ENCODE measurements around the gene OR5M8. TPM values are rescaled to one million over a fixed set of nuclear protein-coding genes. Genes with fewer than 3 reads are reported as not detected.

Gene OR5M8
- total RNA-seq (not detected), polyA plus RNA-seq (not detected), total RNA-seq (not detected)

GRCh38 chr11:56491270-56491669, at the start of gene OR5M8:
Gene OR5M8, minus strand, starts transcription at chr11:56491370. Its CDS starts 0 bp downstream, at chr11:56491370.
- Mint-ChIP-seq H3K27me3 (no peaks in the 10 kb centered on the region), H3K36me3 (no peaks in the 10 kb centered on the region), H3K27ac (no peak within 1 kb of the TSS), H3K4me1 (no peaks in the 10 kb centered on the region), H3K9me3 (peaks cover 1 to 17% (median 8%) of the 10 kb centered on the region in 11 donors), H3K4me3 (no peak within 1 kb of the TSS)
- Histone ChIP-seq H3K27ac (ENCODE audit: low read depth, low read length) (no peak within 1 kb of the TSS), H3K9me3 (ENCODE audit: control insufficient read depth in 2 of 3, low read length in 3 of 3) (peaks cover 0 to under 1% (median 0%) of the 10 kb centered on the region in 3 experiments), H3K36me3 (ENCODE audit: control insufficient read depth in 2 of 3, insufficient read depth in 3 of 3, low read length in 3 of 3) (no peaks in the 10 kb centered on the region), H3K27me3 (ENCODE audit: control insufficient read depth in 2 of 2, insufficient read depth in 2 of 2, low read length in 2 of 2) (no peaks in the 10 kb centered on the region), H3K4me3 (ENCODE audit: low read length) (no peak within 1 kb of the TSS), H3K4me1 (ENCODE audit: control insufficient read depth in 2 of 2, insufficient read depth in 2 of 2, low read length in 2 of 2) (no peaks in the 10 kb centered on the region)
- intact Hi-C loops (cut with micrococcal nuclease) = no loop called here
- CTCF ChIA-PET = no interaction called here
- POLR2A ChIA-PET = no interaction called here
- ATAC-seq (no peak), DNase-seq (no peak)

GRCh38 chr11:56533054-56533740, 42.0 kb upstream of the OR5M8 start:
- intact Hi-C loops (cut with micrococcal nuclease) = no loop called here
- no peak for ATAC-seq
- peaks cover 0 to 3% (median 0%) of the 10 kb centered on the region in 3 experiments for H3K9me3 ChIP-seq (ENCODE audit: control insufficient read depth in 2 of 3, low read length in 3 of 3)
- no peak overlapping the region for H3K27ac ChIP-seq (ENCODE audit: low read depth, low read length)
- POLR2A ChIA-PET = no interaction called here
- DNase-seq = no peak
- CTCF ChIA-PET = no interaction called here
- H3K4me1 ChIP-seq (ENCODE audit: control insufficient read depth in 2 of 2, insufficient read depth in 2 of 2, low read length in 2 of 2) = no peaks in the 10 kb centered on the region
- no peak overlapping the region for H3K4me3 ChIP-seq (ENCODE audit: low read length)
- Mint-ChIP-seq H3K4me3 (no peak overlapping the region), H3K4me1 (no peaks in the 10 kb centered on the region), H3K27ac (no peak overlapping the region), H3K27me3 (no peaks in the 10 kb centered on the region), H3K9me3 (peaks cover 0 to 22% (median 4%) of the 10 kb centered on the region in 11 donors), H3K36me3 (no peaks in the 10 kb centered on the region)
- no peaks in the 10 kb centered on the region for H3K27me3 ChIP-seq (ENCODE audit: control insufficient read depth in 2 of 2, insufficient read depth in 2 of 2, low read length in 2 of 2)
- no peaks in the 10 kb centered on the region for H3K36me3 ChIP-seq (ENCODE audit: control insufficient read depth in 2 of 3, insufficient read depth in 3 of 3, low read length in 3 of 3)

- Mint-ChIP-seq H3K27ac (no peak overlapping the region), H3K36me3 (no peaks in the 10 kb centered on the region), H3K4me1 (no peaks in the 10 kb centered on the region), H3K9me3 (peaks cover 0 to 24% (median 3%) of the 10 kb centered on the region in 11 donors), H3K27me3 (no peaks in the 10 kb centered on the region), H3K4me3 (no peak overlapping the region)
- no peaks in the 10 kb centered on the region for H3K4me1 ChIP-seq (ENCODE audit: control insufficient read depth in 2 of 2, insufficient read depth in 2 of 2, low read length in 2 of 2)
- ChIA-PET CTCF (no interaction called here), POLR2A (no interaction called here)
- no peak overlapping the region for H3K27ac ChIP-seq (ENCODE audit: low read depth, low read length)
- no peaks in the 10 kb centered on the region for H3K27me3 ChIP-seq (ENCODE audit: control insufficient read depth in 2 of 2, insufficient read depth in 2 of 2, low read length in 2 of 2)
- ATAC-seq = no peak
- H3K4me3 ChIP-seq (ENCODE audit: low read length) = no peak overlapping the region
- intact Hi-C loops (cut with micrococcal nuclease) = no loop called here
- peaks cover 0 to 3% (median 0%) of the 10 kb centered on the region in 3 experiments for H3K9me3 ChIP-seq (ENCODE audit: control insufficient read depth in 2 of 3, low read length in 3 of 3)
- no peak for DNase-seq
- H3K36me3 ChIP-seq (ENCODE audit: control insufficient read depth in 2 of 3, insufficient read depth in 3 of 3, low read length in 3 of 3) = no peaks in the 10 kb centered on the region
Measured at GRCh38 chr11:56531856-56532255, 40.7 kb upstream of the OR5M8 start.

GRCh38 chr11:56522008-56522407, 30.8 kb upstream of the OR5M8 start:
- Mint-ChIP-seq H3K27ac (no peak overlapping the region), H3K4me3 (no peak overlapping the region), H3K36me3 (peaks cover 0 to 5% (median 0%) of the 10 kb centered on the region in 5 donors), H3K4me1 (no peaks in the 10 kb centered on the region), H3K9me3 (peaks cover 0 to 24% (median 6%) of the 10 kb centered on the region in 11 donors), H3K27me3 (no peaks in the 10 kb centered on the region)
- ChIA-PET CTCF (no interaction called here), POLR2A (no interaction called here)
- H3K36me3 ChIP-seq (ENCODE audit: control insufficient read depth in 2 of 3, insufficient read depth in 3 of 3, low read length in 3 of 3) = no peaks in the 10 kb centered on the region
- no peak for DNase-seq
- no peaks in the 10 kb centered on the region for H3K4me1 ChIP-seq (ENCODE audit: control insufficient read depth in 2 of 2, insufficient read depth in 2 of 2, low read length in 2 of 2)
- no peak overlapping the region for H3K27ac ChIP-seq (ENCODE audit: low read depth, low read length)
- no peaks in the 10 kb centered on the region for H3K27me3 ChIP-seq (ENCODE audit: control insufficient read depth in 2 of 2, insufficient read depth in 2 of 2, low read length in 2 of 2)
- intact Hi-C loops (cut with micrococcal nuclease) = no loop called here
- H3K4me3 ChIP-seq (ENCODE audit: low read length) = no peak overlapping the region
- H3K9me3 ChIP-seq (ENCODE audit: control insufficient read depth in 2 of 3, low read length in 3 of 3) = no peaks in the 10 kb centered on the region
- no peak for ATAC-seq

GRCh38 chr11:56513280-56513679, 22.1 kb upstream of the OR5M8 start:
- H3K36me3 Mint-ChIP-seq = no peaks in the 10 kb centered on the region
- H3K9me3 Mint-ChIP-seq = peaks cover 0 to 21% (median 6%) of the 10 kb centered on the region in 11 donors
- intact Hi-C loops (cut with micrococcal nuclease) = no loop called here
- H3K27me3 Mint-ChIP-seq = no peaks in the 10 kb centered on the region
- POLR2A ChIA-PET = no interaction called here
- no peak overlapping the region for H3K4me3 Mint-ChIP-seq
- H3K36me3 ChIP-seq (ENCODE audit: control insufficient read depth in 2 of 3, insufficient read depth in 3 of 3, low read length in 3 of 3) = no peaks in the 10 kb centered on the region
- no peak overlapping the region for H3K27ac Mint-ChIP-seq
- H3K27ac ChIP-seq (ENCODE audit: low read depth, low read length) = no peak overlapping the region
- CTCF ChIA-PET = no interaction called here
- ATAC-seq = no peak
- no peak for DNase-seq
- H3K4me1 ChIP-seq (ENCODE audit: control insufficient read depth in 2 of 2, insufficient read depth in 2 of 2, low read length in 2 of 2) = no peaks in the 10 kb centered on the region
- H3K4me3 ChIP-seq (ENCODE audit: low read length) = no peak overlapping the region
- no peaks in the 10 kb centered on the region for H3K9me3 ChIP-seq (ENCODE audit: control insufficient read depth in 2 of 3, low read length in 3 of 3)
- H3K4me1 Mint-ChIP-seq = no peaks in the 10 kb centered on the region
- no peaks in the 10 kb centered on the region for H3K27me3 ChIP-seq (ENCODE audit: control insufficient read depth in 2 of 2, insufficient read depth in 2 of 2, low read length in 2 of 2)

GRCh38 chr11:56509439-56509838, 18.3 kb upstream of the OR5M8 start:
- no peaks in the 10 kb centered on the region for H3K4me1 ChIP-seq (ENCODE audit: control insufficient read depth in 2 of 2, insufficient read depth in 2 of 2, low read length in 2 of 2)
- Mint-ChIP-seq H3K27me3 (no peaks in the 10 kb centered on the region), H3K9me3 (peaks cover 0 to 22% (median 6%) of the 10 kb centered on the region in 11 donors), H3K27ac (no peak overlapping the region), H3K36me3 (no peaks in the 10 kb centered on the region), H3K4me3 (no peak overlapping the region), H3K4me1 (no peaks in the 10 kb centered on the region)
- H3K4me3 ChIP-seq (ENCODE audit: low read length) = no peak overlapping the region
- no peaks in the 10 kb centered on the region for H3K27me3 ChIP-seq (ENCODE audit: control insufficient read depth in 2 of 2, insufficient read depth in 2 of 2, low read length in 2 of 2)
- H3K9me3 ChIP-seq (ENCODE audit: control insufficient read depth in 2 of 3, low read length in 3 of 3) = no peaks in the 10 kb centered on the region
- ATAC-seq (no peak), DNase-seq (no peak)
- H3K36me3 ChIP-seq (ENCODE audit: control insufficient read depth in 2 of 3, insufficient read depth in 3 of 3, low read length in 3 of 3) = no peaks in the 10 kb centered on the region
- CTCF ChIA-PET = no interaction called here
- POLR2A ChIA-PET = no interaction called here
- intact Hi-C loops (cut with micrococcal nuclease) = no loop called here
- H3K27ac ChIP-seq (ENCODE audit: low read depth, low read length) = no peak overlapping the region

- peaks cover 0 to 4% (median 0%) of the 10 kb centered on the region in 3 experiments for H3K9me3 ChIP-seq (ENCODE audit: control insufficient read depth in 2 of 3, low read length in 3 of 3)
- Mint-ChIP-seq H3K36me3 (no peaks in the 10 kb centered on the region), H3K9me3 (peaks cover 4 to 26% (median 7%) of the 10 kb centered on the region in 11 donors), H3K27ac (no peak overlapping the region), H3K4me1 (no peaks in the 10 kb centered on the region), H3K4me3 (no peak overlapping the region), H3K27me3 (no peaks in the 10 kb centered on the region)
- ATAC-seq (no peak), DNase-seq (no peak)
- intact Hi-C loops (cut with micrococcal nuclease) = no loop called here
- H3K4me3 ChIP-seq (ENCODE audit: low read length) = no peak overlapping the region
- H3K27ac ChIP-seq (ENCODE audit: low read depth, low read length) = no peak overlapping the region
- H3K4me1 ChIP-seq (ENCODE audit: control insufficient read depth in 2 of 2, insufficient read depth in 2 of 2, low read length in 2 of 2) = no peaks in the 10 kb centered on the region
- POLR2A ChIA-PET = no interaction called here
- no peaks in the 10 kb centered on the region for H3K27me3 ChIP-seq (ENCODE audit: control insufficient read depth in 2 of 2, insufficient read depth in 2 of 2, low read length in 2 of 2)
- CTCF ChIA-PET = no interaction called here
- H3K36me3 ChIP-seq (ENCODE audit: control insufficient read depth in 2 of 3, insufficient read depth in 3 of 3, low read length in 3 of 3) = no peaks in the 10 kb centered on the region
Measured at GRCh38 chr11:56497010-56497409, 5.8 kb upstream of the OR5M8 start.

Data from naive thymus-derived CD4-positive, alpha-beta T cell (primary cell).